Muscle layer of duodenum (tissue), 2 donors: ENCODE data around the gene TBX2.
A peak's percentile ranks its signal among the peaks of the same experiment; 100 is the strongest.

Experiments used
- H3K27ac ChIP-seq: one replicate; pipeline ENCODE4 v1.7.0; 2013; ENCODE audit warnings: mild to moderate bottlenecking, low read length
- H3K27me3 ChIP-seq: one replicate; pipeline ENCODE4 v1.7.0; 2013; ENCODE audit warnings: low read depth, mild to moderate bottlenecking, control low read depth, low read length
- H3K36me3 ChIP-seq, 2 donors: one replicate each; pipeline ENCODE4 v1.7.0; 2013; ENCODE audit warnings: low read length in 2 of 2, control low read depth in 1 of 2, mild to moderate bottlenecking in 1 of 2; ENCODE audit not compliant: insufficient read depth in 2 of 2, control insufficient read depth in 1 of 2
- H3K4me1 ChIP-seq, 2 donors: one replicate each; pipeline ENCODE4 v1.7.0; 2013; ENCODE audit warnings: low read length in 2 of 2, mild to moderate bottlenecking in 2 of 2, control low read depth in 1 of 2, moderate library complexity in 1 of 2; ENCODE audit not compliant: insufficient read depth in 2 of 2, control insufficient read depth in 1 of 2
- H3K4me3 ChIP-seq, 2 donors: one replicate each; pipeline ENCODE4 v1.7.0; 2013; ENCODE audit warnings: low read length in 2 of 2, low read depth in 1 of 2, mild to moderate bottlenecking in 1 of 2
- H3K9me3 ChIP-seq, 2 donors: one replicate each; pipeline ENCODE4 v1.7.0; 2013; ENCODE audit warnings: low read length in 2 of 2, control low read depth in 1 of 2, mild to moderate bottlenecking in 1 of 2; ENCODE audit not compliant: control insufficient read depth in 1 of 2
- donor health status: healthy.

TBX2 gene

DNA sequence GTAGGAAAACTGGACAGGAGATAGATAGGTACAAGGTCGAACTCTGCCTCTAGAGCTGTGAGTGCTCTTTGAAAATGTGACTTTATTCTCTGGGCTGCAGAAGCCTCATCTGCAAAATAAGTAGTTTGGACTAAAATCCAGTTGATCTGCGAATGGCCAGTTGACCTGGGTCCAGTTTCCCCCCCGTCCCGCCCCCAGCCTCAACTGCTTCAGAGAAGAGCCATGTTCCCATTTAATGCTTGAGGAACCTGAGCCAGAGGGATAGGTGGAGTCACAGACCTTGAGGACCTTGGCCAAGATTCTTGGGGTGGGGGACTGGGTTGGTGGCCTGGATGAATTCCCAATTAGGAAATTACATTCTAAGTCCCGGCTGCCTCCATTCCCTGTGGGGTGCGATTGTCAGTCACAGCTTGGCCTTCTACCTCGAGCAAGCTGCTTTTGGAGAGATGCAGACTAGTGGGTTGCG, 14.1 kb downstream of the TBX2 start:
- Histone ChIP-seq H3K27me3 (peaks cover 10% of the 10 kb centered on the region), H3K9me3 (no peaks in the 10 kb centered on the region), H3K27ac (no peak overlapping the region), H3K36me3 (no peaks in the 10 kb centered on the region), H3K4me1 (peaks cover 0 to 40% of the 10 kb centered on the region in 2 donors), H3K4me3 (peak overlapping the region; percentile 57 to 79)

DNA sequence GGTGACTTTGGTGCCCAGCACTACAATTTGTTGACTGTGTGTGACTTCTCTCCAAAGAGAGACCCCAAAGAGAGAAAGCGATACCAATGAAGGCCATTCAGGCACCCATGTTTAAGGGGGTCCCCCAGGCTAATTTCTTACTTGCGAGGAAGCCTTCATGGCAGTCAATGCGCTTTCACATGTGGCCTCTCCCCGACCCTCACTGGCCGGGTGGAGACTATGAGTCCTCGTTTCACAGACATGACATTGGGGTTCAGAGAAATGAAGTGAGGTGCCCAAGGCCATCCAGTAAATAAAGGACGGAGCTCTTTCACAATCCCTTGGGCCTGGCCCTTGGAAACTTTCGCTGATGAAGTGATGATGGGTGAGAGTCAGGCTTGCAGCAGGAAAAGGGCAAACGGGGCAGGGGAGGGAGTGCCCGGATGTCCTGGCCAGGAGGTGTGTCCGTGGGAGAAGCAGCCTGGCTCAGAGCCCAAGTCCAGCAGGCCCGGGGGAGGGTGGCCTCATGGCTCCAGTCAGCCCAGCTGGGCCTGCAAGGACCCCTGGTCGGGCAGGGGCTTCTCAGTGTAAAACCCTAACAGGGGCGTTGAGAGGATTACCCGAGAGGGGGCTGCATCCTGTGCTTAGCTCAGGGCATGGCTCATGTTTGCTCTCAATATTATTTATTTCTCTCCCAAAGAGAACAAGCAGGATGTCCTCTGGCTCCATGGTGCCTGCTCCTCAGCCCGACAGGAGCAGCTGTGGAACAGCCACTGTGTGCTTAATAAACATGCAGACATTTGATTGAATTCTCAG, 14.7 kb downstream of the TBX2 start:
- no peaks in the 10 kb centered on the region for H3K9me3 ChIP-seq
- no peak overlapping the region for H3K4me3 ChIP-seq
- H3K4me1 ChIP-seq = peaks cover 0 to 35% of the 10 kb centered on the region in 2 donors
- H3K27me3 ChIP-seq = peaks cover 9% of the 10 kb centered on the region
- H3K36me3 ChIP-seq = no peaks in the 10 kb centered on the region
- no peak overlapping the region for H3K27ac ChIP-seq

DNA sequence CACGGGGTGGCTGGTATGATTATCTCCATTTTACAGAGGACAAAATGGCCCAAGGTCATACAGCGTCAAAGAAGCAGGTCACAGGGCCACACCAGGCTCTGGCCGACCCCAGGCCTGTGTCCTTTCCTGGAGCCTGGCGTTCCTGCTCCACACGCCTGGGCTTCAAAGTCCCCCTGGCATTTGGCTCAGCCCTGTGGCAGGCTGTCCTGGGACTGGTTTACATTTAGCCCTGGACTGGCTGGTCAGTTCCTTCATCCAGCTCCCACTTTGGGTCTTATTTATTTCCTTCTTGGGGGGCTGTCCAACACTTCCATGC, 15.3 kb downstream of the TBX2 start:
- Histone ChIP-seq H3K4me3 (no peak overlapping the region), H3K27me3 (peaks cover 11% of the 10 kb centered on the region), H3K9me3 (no peaks in the 10 kb centered on the region), H3K4me1 (peaks cover 0 to 33% of the 10 kb centered on the region in 2 donors), H3K36me3 (no peaks in the 10 kb centered on the region), H3K27ac (no peak overlapping the region)

DNA sequence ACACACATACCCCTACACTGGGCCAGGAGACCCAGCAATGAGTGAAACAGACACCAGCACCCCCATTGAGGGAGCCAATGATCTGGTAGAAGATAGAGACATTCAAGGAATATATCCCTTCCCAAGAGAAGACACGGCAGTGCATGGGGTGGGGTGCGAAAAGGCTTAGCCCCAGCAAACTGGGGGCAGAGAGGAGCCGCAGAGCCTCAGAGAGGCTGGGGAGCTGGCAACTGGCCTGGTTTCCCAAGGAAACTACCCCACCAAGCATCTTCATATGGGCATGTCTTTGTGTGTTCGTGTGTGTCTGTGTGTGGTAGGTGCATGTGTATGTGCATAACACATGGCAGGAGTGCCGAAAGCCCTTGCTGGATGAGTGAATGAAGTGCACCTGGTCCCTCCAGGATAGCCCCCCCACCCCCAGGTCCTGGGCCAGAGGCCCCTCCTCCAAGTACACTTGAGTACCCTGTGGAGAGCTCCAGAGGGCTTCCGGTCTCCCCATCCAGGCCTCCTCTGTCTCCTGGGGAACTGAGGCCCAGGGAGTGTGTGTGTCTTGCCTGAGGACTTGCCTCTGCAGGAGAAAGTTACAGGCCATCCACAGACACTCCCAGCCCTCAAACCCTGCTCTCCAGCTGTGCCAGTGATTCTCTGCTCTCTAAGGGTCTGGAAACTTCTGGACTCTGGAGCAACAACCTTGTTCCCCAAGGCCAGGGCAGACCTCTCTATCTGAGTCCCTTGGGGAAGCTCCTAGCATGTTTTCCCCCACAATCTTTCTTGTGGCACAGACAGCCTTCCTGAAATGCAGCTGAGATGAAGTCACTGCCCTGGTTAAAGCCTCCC, 15.9 kb downstream of the TBX2 start:
- Histone ChIP-seq H3K27me3 (peaks cover 6% of the 10 kb centered on the region), H3K9me3 (no peaks in the 10 kb centered on the region), H3K27ac (no peak overlapping the region), H3K4me1 (peaks cover 0 to 26% of the 10 kb centered on the region in 2 donors), H3K4me3 (no peak overlapping the region), H3K36me3 (no peaks in the 10 kb centered on the region)

DNA sequence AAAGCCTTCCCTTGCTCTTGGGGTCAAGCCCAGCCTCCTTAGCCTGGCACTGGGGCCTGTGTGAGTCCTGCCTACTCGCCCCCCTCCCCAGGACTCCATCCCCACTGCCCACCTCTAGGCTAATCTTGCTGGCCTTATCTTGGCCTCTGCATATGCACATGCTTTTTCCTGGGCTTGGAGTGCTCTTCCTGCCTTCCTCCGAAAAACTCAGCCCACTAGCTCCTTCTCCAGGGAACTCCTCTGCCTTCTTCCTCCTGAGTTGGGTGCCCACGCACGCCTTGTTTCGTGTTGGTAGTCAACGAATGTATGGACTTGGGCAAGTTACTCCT, 16.5 kb downstream of the TBX2 start:
- no peak overlapping the region for H3K4me3 ChIP-seq

GRCh38 chr17:61416540-61417363, 17.1 kb downstream of the TBX2 start:
- H3K4me3 ChIP-seq = peak overlapping the region in 1 of 2 donors; percentile 15
- H3K27ac ChIP-seq = no peak overlapping the region
- no peaks in the 10 kb centered on the region for H3K9me3 ChIP-seq
- peaks cover 0 to 15% of the 10 kb centered on the region in 2 donors for H3K4me1 ChIP-seq
- H3K36me3 ChIP-seq = no peaks in the 10 kb centered on the region
- peaks cover 10% of the 10 kb centered on the region for H3K27me3 ChIP-seq

More for the DNA sequence above, 16.5 kb downstream of the TBX2 start:
- H3K36me3 ChIP-seq = no peaks in the 10 kb centered on the region
- H3K9me3 ChIP-seq = no peaks in the 10 kb centered on the region
- peaks cover 0 to 21% of the 10 kb centered on the region in 2 donors for H3K4me1 ChIP-seq
- no peak overlapping the region for H3K27ac ChIP-seq
- H3K27me3 ChIP-seq = peaks cover 5% of the 10 kb centered on the region

DNA sequence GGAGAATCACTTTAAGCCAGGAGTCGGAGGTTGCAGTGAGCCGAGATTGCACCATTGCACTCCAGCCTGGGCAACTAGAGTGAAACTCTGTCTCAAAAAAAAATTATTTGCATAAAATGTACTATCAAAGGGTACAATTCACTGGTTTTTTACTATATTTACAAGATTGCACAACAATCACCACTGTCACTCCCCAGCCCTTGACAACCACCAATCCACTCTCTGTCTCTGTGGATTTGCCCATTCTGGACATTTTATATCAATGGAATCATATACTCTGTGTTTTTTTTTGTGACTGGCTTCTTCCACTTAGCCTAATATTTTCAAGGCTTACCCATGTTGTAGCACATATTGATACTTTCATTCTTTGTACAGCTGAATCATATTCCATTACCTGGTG, 18.8 kb downstream of the TBX2 start:
- H3K4me3 ChIP-seq = no peak overlapping the region
- H3K27ac ChIP-seq = no peak overlapping the region
- peaks cover 14% of the 10 kb centered on the region for H3K27me3 ChIP-seq
- H3K36me3 ChIP-seq = no peaks in the 10 kb centered on the region
- no peaks in the 10 kb centered on the region for H3K9me3 ChIP-seq
- peaks cover 0 to 5% of the 10 kb centered on the region in 2 donors for H3K4me1 ChIP-seq

DNA sequence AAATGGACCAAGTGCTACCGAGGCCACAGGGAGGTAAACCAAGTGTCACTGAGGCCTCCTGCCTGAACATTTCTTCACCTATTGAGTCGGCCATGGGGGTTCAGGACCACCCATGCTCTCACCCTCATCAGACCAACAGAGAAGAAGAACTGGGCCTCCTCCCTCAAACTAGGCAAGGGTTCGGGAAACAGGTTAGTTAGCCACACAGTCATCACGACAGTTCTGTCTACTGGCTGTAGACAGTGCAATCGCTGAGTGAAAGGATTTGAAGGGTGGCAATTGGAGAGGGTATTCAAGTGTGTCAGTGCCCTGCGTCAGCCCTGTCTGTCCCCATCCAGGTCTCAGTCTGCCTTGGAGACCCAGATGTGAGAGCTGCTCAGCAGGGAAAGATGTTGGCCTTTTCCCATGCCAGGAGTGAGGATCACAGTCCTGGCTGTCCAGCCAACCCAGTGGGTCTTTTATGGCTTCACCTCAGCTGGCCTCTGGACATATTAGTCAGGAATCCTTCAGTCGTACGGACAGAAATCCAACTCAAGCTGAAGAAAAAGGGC, 19.9 kb downstream of the TBX2 start:
- Histone ChIP-seq H3K4me3 (no peak overlapping the region), H3K9me3 (no peaks in the 10 kb centered on the region), H3K36me3 (no peaks in the 10 kb centered on the region), H3K4me1 (peaks cover 0 to 5% of the 10 kb centered on the region in 2 donors), H3K27ac (no peak overlapping the region), H3K27me3 (peaks cover 21% of the 10 kb centered on the region)

GRCh38 chr17:61420052-61420451, 20.4 kb downstream of the TBX2 start:
- Histone ChIP-seq H3K27me3 (peaks cover 24% of the 10 kb centered on the region), H3K4me3 (no peak overlapping the region), H3K9me3 (no peaks in the 10 kb centered on the region), H3K36me3 (no peaks in the 10 kb centered on the region), H3K4me1 (peaks cover 0 to 5% of the 10 kb centered on the region in 2 donors), H3K27ac (no peak overlapping the region)

DNA sequence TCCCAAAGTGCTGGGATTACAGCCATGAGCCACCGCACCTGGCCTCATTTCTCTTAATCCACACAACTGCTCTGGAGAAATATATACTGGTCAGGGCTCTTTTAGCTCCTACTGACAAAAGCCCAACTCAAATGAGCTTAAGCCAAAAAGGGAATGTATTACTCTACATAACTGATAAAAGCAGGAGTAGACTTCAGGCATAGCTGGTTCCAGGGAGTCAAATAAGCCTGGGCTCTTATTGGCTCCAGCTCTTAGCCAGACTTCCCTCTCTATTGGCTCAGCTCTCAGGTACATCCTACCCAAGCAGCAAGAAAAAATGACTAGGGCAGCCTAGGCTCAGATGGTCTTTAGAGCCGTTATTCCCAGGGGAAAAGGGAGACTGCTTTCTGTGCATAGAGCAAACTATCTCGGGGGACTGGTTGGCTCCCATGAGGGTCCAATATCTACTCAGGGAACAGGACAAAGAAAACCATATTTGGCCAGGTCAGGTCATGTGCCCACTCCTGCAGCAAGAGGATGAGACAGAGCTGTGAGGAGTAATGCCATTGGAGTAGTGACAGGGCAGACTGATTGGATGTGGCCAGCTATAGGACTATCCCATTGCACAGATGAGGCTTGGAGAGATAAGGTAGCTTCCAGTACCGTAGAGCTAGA, 21.2 kb downstream of the TBX2 start:
- Histone ChIP-seq H3K36me3 (no peaks in the 10 kb centered on the region), H3K4me3 (no peak overlapping the region), H3K4me1 (peaks cover 0 to 5% of the 10 kb centered on the region in 2 donors), H3K9me3 (no peaks in the 10 kb centered on the region), H3K27me3 (peaks cover 24% of the 10 kb centered on the region), H3K27ac (no peak overlapping the region)
